ENCODE results near the gene UNC13B. TPM values are rescaled to one million over a fixed set of nuclear protein-coding genes. Genes with fewer than 3 reads are reported as not detected.
"Not testable (repeated sequence)": the region's sequence is repeated elsewhere in the genome, so short reads cannot be mapped to it uniquely, and the experiment has no call there.

The UNC13B gene
- total RNA-seq, 1 donor from 2014 or later = 111 TPM

- H3K27me3 Mint-ChIP-seq; H3K4me1 Mint-ChIP-seq (ENCODE audit: low read depth); H3K27ac Mint-ChIP-seq; H3K4me3 Mint-ChIP-seq (ENCODE audit: low read depth); DNase-seq (ENCODE audit: low spot score, unreplicated experiment): not testable (repeated sequence)
- H3K36me3 Mint-ChIP-seq (ENCODE audit: insufficient read depth) = peaks cover 38% of the 10 kb centered on the region
- peaks cover 30% of the 10 kb centered on the region for H3K9me3 Mint-ChIP-seq (ENCODE audit: low read depth)
These were observed 22.1 kb downstream of the UNC13B start for GRCh38 chr9:35183755-35184480.

- no peaks in the 10 kb centered on the region for H3K27me3 Mint-ChIP-seq
- no peak for DNase-seq (ENCODE audit: low spot score, unreplicated experiment)
- H3K9me3 Mint-ChIP-seq (ENCODE audit: low read depth) = peaks cover 30% of the 10 kb centered on the region
- peaks cover 54% of the 10 kb centered on the region for H3K36me3 Mint-ChIP-seq (ENCODE audit: insufficient read depth)
- no peak overlapping the region for H3K27ac Mint-ChIP-seq
- H3K4me1 Mint-ChIP-seq (ENCODE audit: low read depth) = no peaks in the 10 kb centered on the region
- TF ChIP-seq CTCF (IDR thresholded peaks at IDR 0.05; ENCODE audit: unreplicated experiment) = no peak
- no peak overlapping the region for H3K4me3 Mint-ChIP-seq (ENCODE audit: low read depth)
These were observed 24.7 kb downstream of the UNC13B start for GRCh38 chr9:35186524-35186923.

- Mint-ChIP-seq H3K4me3 (ENCODE audit: low read depth) (no peak overlapping the region), H3K27ac (no peak overlapping the region), H3K9me3 (ENCODE audit: low read depth) (peaks cover 49% of the 10 kb centered on the region), H3K4me1 (ENCODE audit: low read depth) (no peaks in the 10 kb centered on the region), H3K36me3 (ENCODE audit: insufficient read depth) (peaks cover 69% of the 10 kb centered on the region), H3K27me3 (no peaks in the 10 kb centered on the region)
- TF ChIP-seq CTCF (IDR thresholded peaks at IDR 0.05; ENCODE audit: unreplicated experiment) = no peak
- DNase-seq (ENCODE audit: low spot score, unreplicated experiment) = no peak
These were observed 28.4 kb downstream of the UNC13B start for GRCh38 chr9:35190203-35190602.

GRCh38 chr9:35191105-35191504 lies 29.3 kb downstream of the UNC13B start:
- no peak for TF ChIP-seq CTCF (IDR thresholded peaks at IDR 0.05; ENCODE audit: unreplicated experiment)

GRCh38 chr9:35193762-35194161 lies 32.0 kb downstream of the UNC13B start:
- H3K27me3 Mint-ChIP-seq = no peaks in the 10 kb centered on the region
- no peaks in the 10 kb centered on the region for H3K4me1 Mint-ChIP-seq (ENCODE audit: low read depth)
- H3K4me3 Mint-ChIP-seq (ENCODE audit: low read depth) = no peak overlapping the region
- no peak for TF ChIP-seq CTCF (IDR thresholded peaks at IDR 0.05; ENCODE audit: unreplicated experiment)
- peaks cover 49% of the 10 kb centered on the region for H3K9me3 Mint-ChIP-seq (ENCODE audit: low read depth)
- peaks cover 70% of the 10 kb centered on the region for H3K36me3 Mint-ChIP-seq (ENCODE audit: insufficient read depth)
- no peak overlapping the region for H3K27ac Mint-ChIP-seq
- DNase-seq (ENCODE audit: low spot score, unreplicated experiment) = no peak

More at GRCh38 chr9:35191105-35191504, 29.3 kb downstream of the UNC13B start:
- no peaks in the 10 kb centered on the region for H3K27me3 Mint-ChIP-seq
- no peak for DNase-seq (ENCODE audit: low spot score, unreplicated experiment)
- peaks cover 68% of the 10 kb centered on the region for H3K36me3 Mint-ChIP-seq (ENCODE audit: insufficient read depth)
- H3K27ac Mint-ChIP-seq = no peak overlapping the region
- H3K4me3 Mint-ChIP-seq (ENCODE audit: low read depth) = no peak overlapping the region
- no peaks in the 10 kb centered on the region for H3K4me1 Mint-ChIP-seq (ENCODE audit: low read depth)
- H3K9me3 Mint-ChIP-seq (ENCODE audit: low read depth) = peaks cover 46% of the 10 kb centered on the region

- Mint-ChIP-seq H3K27me3 (no peaks in the 10 kb centered on the region), H3K27ac (no peak overlapping the region), H3K4me1 (ENCODE audit: low read depth) (no peaks in the 10 kb centered on the region), H3K36me3 (ENCODE audit: insufficient read depth) (peaks cover 60% of the 10 kb centered on the region), H3K9me3 (ENCODE audit: low read depth) (peaks cover 52% of the 10 kb centered on the region), H3K4me3 (ENCODE audit: low read depth) (no peak overlapping the region)
- no peak for DNase-seq (ENCODE audit: low spot score, unreplicated experiment)
- TF ChIP-seq CTCF (IDR thresholded peaks at IDR 0.05; ENCODE audit: unreplicated experiment) = no peak
These were observed 33.9 kb downstream of the UNC13B start for GRCh38 chr9:35195683-35196082.
